IMR-90 (cell line): ENCODE measurements around the gene ITPKB. TPM values are rescaled to one million over a fixed set of nuclear protein-coding genes. Genes with fewer than 3 reads are reported as not detected.

Source experiments
- ATAC-seq: fragments of 200-7000 bp; cut with Tn5 transposase; 2 replicates; pipeline ENCODE4 v1.9.1; 2020; ENCODE audit warnings: low read depth, mild to moderate bottlenecking, moderate library complexity
- BruUV-seq: library from RNA; stranded (reverse); fragments of 400-500 nt; replicated peaks from 2 replicates; lab custom pipeline; 2021; lab: Mats Ljungman, UMichigan
- CTCF ChIA-PET: fragments of 300-600 bp; formaldehyde crosslinking; extraction: SDS; loops from one replicate; lab custom pipeline; 2021; ENCODE audit warnings: antibody characterized with exemption; lab: Yijun Ruan, JAX
- POLR2A ChIA-PET: fragments of 300-600 bp; sonication (Branson Sonifier 250); formaldehyde crosslinking; loops from one replicate; lab custom pipeline; 2022; ENCODE audit warnings: antibody characterized with exemption; ENCODE audit not compliant: unreplicated experiment; lab: Charles Lee
- DNase-seq: peaks from one replicate; pipeline ENCODE4 v3.0.0; 2013
- H2AFZ ChIP-seq: replicated peaks from 2 replicates; pipeline ENCODE3; 2013; ENCODE audit warnings: low read length, mild to moderate bottlenecking; ENCODE audit not compliant: poor library complexity
- H2AK5ac ChIP-seq: 2 replicates; pipeline ENCODE4 v1.6.1; 2013; ENCODE audit warnings: low read depth, low read length, inconsistent platforms
- H2AK9ac ChIP-seq: replicated peaks from 2 replicates; pipeline ENCODE3; 2013; ENCODE audit warnings: mild to moderate bottlenecking, low read depth, low read length, moderate library complexity; ENCODE audit not compliant: poor library complexity
- H2BK120ac ChIP-seq: 2 replicates; pipeline ENCODE4 v1.6.1; 2013; ENCODE audit warnings: low read depth, low read length, inconsistent platforms
- H2BK15ac ChIP-seq: 3 replicates; pipeline ENCODE4 v1.6.1; 2013; ENCODE audit warnings: low read depth, low read length, inconsistent platforms
- H2BK20ac ChIP-seq: 2 replicates; pipeline ENCODE4 v1.6.1; 2013; ENCODE audit warnings: low read depth, mild to moderate bottlenecking, inconsistent platforms, low read length, moderate library complexity
- H2BK5ac ChIP-seq: 2 replicates; pipeline ENCODE4 v1.6.1; 2013; ENCODE audit warnings: mild to moderate bottlenecking, low read depth, low read length, inconsistent platforms; ENCODE audit not compliant: poor library complexity, severe bottlenecking
- H3K14ac ChIP-seq: replicated peaks from 2 replicates; pipeline ENCODE4 v1.6.1; 2013; ENCODE audit warnings: low read depth, low read length, inconsistent platforms
- H3K18ac ChIP-seq: 2 replicates; pipeline ENCODE4 v1.6.1; 2013; ENCODE audit warnings: low read depth, low read length, control low read depth
- H3K23ac ChIP-seq: 2 replicates; pipeline ENCODE4 v1.6.1; 2013; ENCODE audit warnings: low read depth, low read length, inconsistent platforms
- H3K27ac ChIP-seq: 2 replicates; pipeline ENCODE4 v1.5.1; 2013; ENCODE audit warnings: mild to moderate bottlenecking, control low read depth, low read length; ENCODE audit not compliant: insufficient read depth
- H3K27me3 ChIP-seq: 2 replicates; pipeline ENCODE4 v1.6.1; 2013; ENCODE audit warnings: low read length; ENCODE audit not compliant: control insufficient read depth, insufficient read depth
- H3K36me3 ChIP-seq: 2 replicates; pipeline ENCODE4 v1.6.1; 2013; ENCODE audit warnings: low read length, mixed read lengths; ENCODE audit not compliant: control insufficient read depth, insufficient read depth
- H3K4ac ChIP-seq: 2 replicates; pipeline ENCODE4 v1.6.1; 2013; ENCODE audit warnings: low read depth, low read length, inconsistent platforms
- H3K4me1 ChIP-seq: 2 replicates; pipeline ENCODE4 v1.6.1; 2013; ENCODE audit warnings: low read length, mixed read lengths; ENCODE audit not compliant: control insufficient read depth, insufficient read depth
- H3K4me2 ChIP-seq: 2 replicates; pipeline ENCODE4 v1.6.1; 2013; ENCODE audit warnings: low read depth, mild to moderate bottlenecking, control low read depth, low read length, moderate library complexity
- H3K4me3 ChIP-seq: 2 replicates; pipeline ENCODE4 v1.5.1; 2013; ENCODE audit warnings: low read depth, mild to moderate bottlenecking, control low read depth, low read length, moderate library complexity; ENCODE audit not compliant: insufficient read depth
- H3K56ac ChIP-seq: 2 replicates; pipeline ENCODE4 v1.6.1; 2013; ENCODE audit warnings: low read length, inconsistent platforms; ENCODE audit not compliant: insufficient read depth; ENCODE audit errors: extremely low read depth
- H3K79me1 ChIP-seq, 2 experiments: 2 replicates each; pipeline ENCODE4 v1.6.1; 2013; ENCODE audit warnings: low read length in 2 of 2, inconsistent platforms in 1 of 2, low read depth in 1 of 2
- H3K9ac ChIP-seq: 2 replicates; pipeline ENCODE4 v1.6.1; 2013; ENCODE audit warnings: low read depth, low read length, control low read depth
- H3K9me1 ChIP-seq: 2 replicates; pipeline ENCODE4 v1.6.1; 2013; ENCODE audit warnings: low read length, inconsistent platforms; ENCODE audit not compliant: insufficient read depth
- H3K9me3 ChIP-seq: 2 replicates; pipeline ENCODE4 v1.6.1; 2013; ENCODE audit warnings: low read length; ENCODE audit not compliant: control insufficient read depth, insufficient read depth
- H4K20me1 ChIP-seq: 2 replicates; pipeline ENCODE4 v1.6.1; 2013; ENCODE audit warnings: low read length, inconsistent platforms; ENCODE audit not compliant: insufficient read depth
- H4K5ac ChIP-seq: 2 replicates; pipeline ENCODE4 v1.6.1; 2013; ENCODE audit warnings: mild to moderate bottlenecking, low read depth, low read length, control low read depth
- H4K8ac ChIP-seq, 2 experiments: 2 replicates each; pipeline ENCODE4 v1.6.1; 2013; ENCODE audit warnings: low read depth in 2 of 2, low read length in 2 of 2, control low read depth in 1 of 2, inconsistent platforms in 1 of 2
- H4K91ac ChIP-seq: 2 replicates; pipeline ENCODE4 v1.6.1; 2013; ENCODE audit warnings: low read depth, low read length, inconsistent platforms; ENCODE audit not compliant: insufficient read depth
- BHLHE40 ChIP-seq: fragments of 150-350 bp; IDR thresholded peaks from 2 replicates; pipeline ENCODE4 v1.6.1; 2016; ENCODE audit warnings: mild to moderate bottlenecking, low read depth, low read length
- CEBPB ChIP-seq: IDR thresholded peaks from 2 replicates; pipeline ENCODE4 v1.6.1; 2012; ENCODE audit warnings: low read depth, low read length, improper control_type of control experiment
- CHD1 ChIP-seq: IDR thresholded peaks from 2 replicates; pipeline ENCODE4 v1.6.1; 2012; ENCODE audit warnings: low read depth, low read length, improper control_type of control experiment
- FOS ChIP-seq: fragments of 150-350 bp; IDR thresholded peaks from 2 replicates; pipeline ENCODE4 v1.6.1; 2016; ENCODE audit warnings: low read depth, low read length
- MAFK ChIP-seq: IDR thresholded peaks from 2 replicates; pipeline ENCODE4 v1.6.1; 2012; ENCODE audit warnings: low read depth, low read length, improper control_type of control experiment
- MAZ ChIP-seq: IDR thresholded peaks from 2 replicates; pipeline ENCODE4 v1.6.1; 2012; ENCODE audit warnings: low read depth, mild to moderate bottlenecking, low read length, improper control_type of control experiment, moderate library complexity, borderline replicate concordance
- MXI1 ChIP-seq: IDR thresholded peaks from 2 replicates; pipeline ENCODE4 v1.6.1; 2012; ENCODE audit warnings: low read depth, mild to moderate bottlenecking, low read length, moderate library complexity, borderline replicate concordance
- NFE2L2 ChIP-seq: fragments of 150-350 bp; IDR thresholded peaks from 2 replicates; pipeline ENCODE4 v1.6.1; 2016; ENCODE audit warnings: low read depth, mild to moderate bottlenecking, low read length
- POLR2A ChIP-seq: IDR thresholded peaks from 2 replicates; pipeline ENCODE4 v1.6.1; 2012; ENCODE audit warnings: mild to moderate bottlenecking, low read depth, low read length
- RAD21 ChIP-seq: IDR thresholded peaks from 2 replicates; pipeline ENCODE4 v1.6.1; 2012; ENCODE audit warnings: low read length, improper control_type of control experiment
- RCOR1 ChIP-seq: IDR thresholded peaks from 2 replicates; pipeline ENCODE4 v1.6.1; 2012; ENCODE audit warnings: mild to moderate bottlenecking, low read length, improper control_type of control experiment; ENCODE audit not compliant: insufficient replicate concordance
- RFX5 ChIP-seq: IDR thresholded peaks from 2 replicates; pipeline ENCODE4 v1.8.0; 2012; ENCODE audit warnings: low read depth, mild to moderate bottlenecking, low read length, moderate library complexity
- SMC3 ChIP-seq: fragments of 150-350 bp; IDR thresholded peaks from 2 replicates; pipeline ENCODE4 v1.6.1; 2016; ENCODE audit warnings: low read depth, mild to moderate bottlenecking, antibody characterized with exemption, low read length, moderate library complexity
- WGBS, 2 experiments: methylation state at CpG; one replicate each; pipeline versions ENCODE4 v1.1.5 to v1.1.7; 2013; ENCODE audit warnings: missing lambda C conversion rate in 2 of 2; ENCODE audit not compliant: insufficient read length in 1 of 2; ENCODE audit errors: extremely low coverage in 2 of 2; 5-methylcytosine and 5-hydroxymethylcytosine counted together
- dilution Hi-C: fragments of 300-500 bp; cut with HindIII; formaldehyde crosslinking; loops from one replicate; pipeline ENCODE4 v1.14.3; 2018; ENCODE audit warnings: low sequenced_read_pairs; ENCODE audit not compliant: unreplicated experiment
- in situ Hi-C: fragments of 300-500 bp; cut with MboI; formaldehyde crosslinking; loops from 3 replicates; pipeline ENCODE4 v1.14.3; 2019; ENCODE audit warnings: low sequenced_read_pairs, inconsistent platforms, mixed read lengths
- intact Hi-C: fragments of 100-400 bp; cut with micrococcal nuclease; formaldehyde crosslinking; loops from 2 replicates; pipeline ENCODE4 v1.10.0; 2022
- polyA plus RNA-seq, 3 experiments: library from polyadenylated mRNA; depleted of rRNA; stranded (reverse); fragments of >200 nt; gene quantifications; 2 replicates each; pipeline ENCODE4 v1.2.3, GENCODE V29; 2012; ENCODE audit warnings: low replicate concordance in 1 of 3
- total RNA-seq: library from RNA; depleted of rRNA; stranded (reverse); fragments of >200 nt; gene quantifications from 2 replicates; pipeline ENCODE4 v1.2.3, GENCODE V29; 2012
- TF ChIP-seq, protein P1 (sequence below): conservative IDR thresholded peaks from 2 replicates; pipeline ENCODE4 v1.5.1; 2012; ENCODE audit warnings: mild to moderate bottlenecking, low read depth, low read length, improper control_type of control experiment
- TF ChIP-seq, protein P2 (sequence below): fragments of 150-350 bp; IDR thresholded peaks from 2 replicates; pipeline ENCODE4 v1.6.1; 2016; ENCODE audit warnings: low read depth, mild to moderate bottlenecking, low read length, moderate library complexity, borderline replicate concordance
- TF ChIP-seq, protein P3 (sequence below): fragments of 150-350 bp; IDR thresholded peaks from 2 replicates; pipeline ENCODE4 v1.6.1; 2017; ENCODE audit warnings: mild to moderate bottlenecking, antibody characterized with exemption, low read length, low read depth

ITPKB gene
- total and polyA plus RNA-seq, 2 of the 4 experiments (the other 2 are of a cell fraction), result 0.72 to 1.4 TPM

DNA sequence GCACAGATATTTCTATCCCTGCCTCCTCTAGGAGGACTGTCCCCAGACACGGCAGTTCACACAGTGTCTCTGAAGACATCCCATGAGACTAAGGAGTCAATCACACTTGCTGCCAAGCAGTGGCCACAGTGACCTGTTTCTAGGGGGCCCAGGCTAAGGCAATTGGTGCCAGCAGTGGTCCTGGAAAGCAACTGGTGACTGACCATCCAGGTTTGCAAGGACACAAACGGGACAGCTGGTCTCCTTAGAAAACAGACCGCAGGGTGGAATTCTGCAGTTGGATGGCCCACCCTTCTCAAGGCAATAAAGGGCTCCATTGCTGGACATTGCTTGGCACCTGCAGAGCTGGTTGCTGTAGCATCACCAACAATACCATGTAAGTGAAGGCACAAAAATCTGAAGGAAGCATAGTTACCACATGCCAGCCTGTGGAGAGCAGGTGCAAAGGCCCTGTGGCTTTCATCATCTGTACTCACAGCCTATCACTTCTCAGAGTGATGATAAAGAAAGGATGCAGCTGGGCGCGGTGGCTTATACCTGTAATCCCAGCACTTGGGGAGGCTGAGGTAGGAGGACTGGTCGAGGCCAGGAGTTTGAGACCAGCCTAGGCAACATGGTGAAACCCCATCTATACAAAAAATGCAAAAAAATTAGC, 109.1 kb downstream of the ITPKB start:
- Histone ChIP-seq H2BK15ac (no peak overlapping the region), H3K9ac (no peak overlapping the region), H2BK120ac (no peak overlapping the region), H3K4ac (no peak overlapping the region), H3K56ac (no peak overlapping the region), H3K4me3 (no peak overlapping the region), H3K18ac (no peak overlapping the region), H3K9me1 (no peaks in the 10 kb centered on the region), H2BK20ac (no peak overlapping the region), H4K5ac (no peak overlapping the region), H3K4me2 (no peak overlapping the region), H2AK5ac (no peak overlapping the region), H4K8ac (no peak overlapping the region), H2AFZ (no peak overlapping the region), H3K27ac (no peak overlapping the region), H2BK5ac (no peak overlapping the region), H3K79me1 (no peaks in the 10 kb centered on the region), H3K36me3 (no peaks in the 10 kb centered on the region), H3K27me3 (no peaks in the 10 kb centered on the region; the same call in 1 of the 2 replicates), H2AK9ac (no peak overlapping the region), H4K91ac (no peak overlapping the region), H3K9me3 (no peaks in the 10 kb centered on the region), H3K4me1 (no peaks in the 10 kb centered on the region), H4K20me1 (no peaks in the 10 kb centered on the region), H3K23ac (no peak overlapping the region), H3K14ac (no peak overlapping the region)
- DNase-seq, result no peak
- dilution Hi-C loops, result no loop called here
- BruUV-seq, result no TSS peak
- TF ChIP-seq MAZ (no peak), CEBPB (no peak), CHD1 (no peak), RCOR1 (no peak), FOS (no peak), RAD21 (no peak), SMC3 (no peak), POLR2A (no peak), NFE2L2 (no peak), BHLHE40 (no peak), MXI1 (no peak), MAFK (no peak), RFX5 (no peak)
- TF ChIP-seq, protein P1, sequence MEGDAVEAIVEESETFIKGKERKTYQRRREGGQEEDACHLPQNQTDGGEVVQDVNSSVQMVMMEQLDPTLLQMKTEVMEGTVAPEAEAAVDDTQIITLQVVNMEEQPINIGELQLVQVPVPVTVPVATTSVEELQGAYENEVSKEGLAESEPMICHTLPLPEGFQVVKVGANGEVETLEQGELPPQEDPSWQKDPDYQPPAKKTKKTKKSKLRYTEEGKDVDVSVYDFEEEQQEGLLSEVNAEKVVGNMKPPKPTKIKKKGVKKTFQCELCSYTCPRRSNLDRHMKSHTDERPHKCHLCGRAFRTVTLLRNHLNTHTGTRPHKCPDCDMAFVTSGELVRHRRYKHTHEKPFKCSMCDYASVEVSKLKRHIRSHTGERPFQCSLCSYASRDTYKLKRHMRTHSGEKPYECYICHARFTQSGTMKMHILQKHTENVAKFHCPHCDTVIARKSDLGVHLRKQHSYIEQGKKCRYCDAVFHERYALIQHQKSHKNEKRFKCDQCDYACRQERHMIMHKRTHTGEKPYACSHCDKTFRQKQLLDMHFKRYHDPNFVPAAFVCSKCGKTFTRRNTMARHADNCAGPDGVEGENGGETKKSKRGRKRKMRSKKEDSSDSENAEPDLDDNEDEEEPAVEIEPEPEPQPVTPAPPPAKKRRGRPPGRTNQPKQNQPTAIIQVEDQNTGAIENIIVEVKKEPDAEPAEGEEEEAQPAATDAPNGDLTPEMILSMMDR, result no peak
- TF ChIP-seq, protein P2, sequence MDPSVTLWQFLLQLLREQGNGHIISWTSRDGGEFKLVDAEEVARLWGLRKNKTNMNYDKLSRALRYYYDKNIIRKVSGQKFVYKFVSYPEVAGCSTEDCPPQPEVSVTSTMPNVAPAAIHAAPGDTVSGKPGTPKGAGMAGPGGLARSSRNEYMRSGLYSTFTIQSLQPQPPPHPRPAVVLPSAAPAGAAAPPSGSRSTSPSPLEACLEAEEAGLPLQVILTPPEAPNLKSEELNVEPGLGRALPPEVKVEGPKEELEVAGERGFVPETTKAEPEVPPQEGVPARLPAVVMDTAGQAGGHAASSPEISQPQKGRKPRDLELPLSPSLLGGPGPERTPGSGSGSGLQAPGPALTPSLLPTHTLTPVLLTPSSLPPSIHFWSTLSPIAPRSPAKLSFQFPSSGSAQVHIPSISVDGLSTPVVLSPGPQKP, result no peak
- TF ChIP-seq, protein P3, sequence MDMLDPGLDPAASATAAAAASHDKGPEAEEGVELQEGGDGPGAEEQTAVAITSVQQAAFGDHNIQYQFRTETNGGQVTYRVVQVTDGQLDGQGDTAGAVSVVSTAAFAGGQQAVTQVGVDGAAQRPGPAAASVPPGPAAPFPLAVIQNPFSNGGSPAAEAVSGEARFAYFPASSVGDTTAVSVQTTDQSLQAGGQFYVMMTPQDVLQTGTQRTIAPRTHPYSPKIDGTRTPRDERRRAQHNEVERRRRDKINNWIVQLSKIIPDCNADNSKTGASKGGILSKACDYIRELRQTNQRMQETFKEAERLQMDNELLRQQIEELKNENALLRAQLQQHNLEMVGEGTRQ, result no peak
- ChIA-PET CTCF (no interaction called here), POLR2A (no interaction called here)
- ATAC-seq, result no peak
- WGBS, 2 experiments, result 80% methylated on average over 2 of the region's 6 CpGs; no CpG with 5 or more reads in 1 of the 2 experiments
- in situ Hi-C loops, result loop anchor here (10.0 kb wide), 2 partner anchors 105 to 805 kb away; partner anchors contain the start of gene ITPKB
- intact Hi-C loops, result loop anchor here (5.0 kb wide), 2 partner anchors 83 to 807 kb away; partner anchors contain the start of gene STUM
